PFSK-1 (cell line): ENCODE measurements around the gene RBM18.

Source experiments
- FOXP2 ChIP-seq: optimal IDR thresholded peaks from 2 replicates; pipeline ENCODE3; 2011; ENCODE audit warnings: borderline replicate concordance, control low read depth, inconsistent platforms; ENCODE audit not compliant: insufficient read depth; ENCODE audit errors: extremely low read length, extremely low read depth
- POLR2AphosphoS5 ChIP-seq: IDR thresholded peaks from 2 replicates; pipeline ENCODE4 v1.6.1; 2012; ENCODE audit warnings: low read depth, mild to moderate bottlenecking, control low read depth, low read length, moderate library complexity
- SIN3A ChIP-seq: IDR thresholded peaks from 2 replicates; pipeline ENCODE4 v1.6.1; 2012; ENCODE audit warnings: mild to moderate bottlenecking, low read length, moderate library complexity, borderline replicate concordance; ENCODE audit not compliant: insufficient read depth
- TAF1 ChIP-seq: IDR thresholded peaks from 2 replicates; pipeline ENCODE4 v1.6.1; 2012; ENCODE audit warnings: low read length, control low read depth, borderline replicate concordance; ENCODE audit not compliant: insufficient read depth
- TF ChIP-seq, protein P1 (sequence below), 2 experiments: IDR thresholded peaks; 2 replicates each; pipeline versions ENCODE4 v1.6.1 to v1.8.0; 2011 to 2012; ENCODE audit warnings: low read depth in 2 of 2, low read length in 2 of 2, control low read depth in 1 of 2, inconsistent platforms in 1 of 2, mild to moderate bottlenecking in 1 of 2, moderate library complexity in 1 of 2; ENCODE audit not compliant: insufficient read depth in 1 of 2

RBM18 gene

DNA sequence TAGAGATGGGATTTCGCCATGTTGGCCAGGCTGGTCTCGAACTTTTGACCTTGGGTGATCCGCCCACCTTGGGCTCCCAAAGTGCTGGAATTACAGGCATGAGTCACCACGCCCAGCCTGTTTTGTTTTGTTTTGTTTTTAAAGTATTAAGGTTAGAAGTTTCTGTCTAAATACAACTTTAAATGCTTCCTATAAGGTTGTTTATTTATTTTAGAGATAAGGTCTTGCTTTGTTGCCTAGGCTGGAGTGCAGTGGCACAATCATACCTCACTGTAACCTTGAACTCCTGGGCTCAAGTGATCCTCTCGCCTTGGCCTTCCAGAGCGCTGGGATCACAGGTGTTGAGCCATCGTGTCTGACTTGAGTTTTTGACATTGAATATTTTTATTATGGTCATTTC lies 11.5 kb upstream of the RBM18 start:
- TF ChIP-seq, protein P1, sequence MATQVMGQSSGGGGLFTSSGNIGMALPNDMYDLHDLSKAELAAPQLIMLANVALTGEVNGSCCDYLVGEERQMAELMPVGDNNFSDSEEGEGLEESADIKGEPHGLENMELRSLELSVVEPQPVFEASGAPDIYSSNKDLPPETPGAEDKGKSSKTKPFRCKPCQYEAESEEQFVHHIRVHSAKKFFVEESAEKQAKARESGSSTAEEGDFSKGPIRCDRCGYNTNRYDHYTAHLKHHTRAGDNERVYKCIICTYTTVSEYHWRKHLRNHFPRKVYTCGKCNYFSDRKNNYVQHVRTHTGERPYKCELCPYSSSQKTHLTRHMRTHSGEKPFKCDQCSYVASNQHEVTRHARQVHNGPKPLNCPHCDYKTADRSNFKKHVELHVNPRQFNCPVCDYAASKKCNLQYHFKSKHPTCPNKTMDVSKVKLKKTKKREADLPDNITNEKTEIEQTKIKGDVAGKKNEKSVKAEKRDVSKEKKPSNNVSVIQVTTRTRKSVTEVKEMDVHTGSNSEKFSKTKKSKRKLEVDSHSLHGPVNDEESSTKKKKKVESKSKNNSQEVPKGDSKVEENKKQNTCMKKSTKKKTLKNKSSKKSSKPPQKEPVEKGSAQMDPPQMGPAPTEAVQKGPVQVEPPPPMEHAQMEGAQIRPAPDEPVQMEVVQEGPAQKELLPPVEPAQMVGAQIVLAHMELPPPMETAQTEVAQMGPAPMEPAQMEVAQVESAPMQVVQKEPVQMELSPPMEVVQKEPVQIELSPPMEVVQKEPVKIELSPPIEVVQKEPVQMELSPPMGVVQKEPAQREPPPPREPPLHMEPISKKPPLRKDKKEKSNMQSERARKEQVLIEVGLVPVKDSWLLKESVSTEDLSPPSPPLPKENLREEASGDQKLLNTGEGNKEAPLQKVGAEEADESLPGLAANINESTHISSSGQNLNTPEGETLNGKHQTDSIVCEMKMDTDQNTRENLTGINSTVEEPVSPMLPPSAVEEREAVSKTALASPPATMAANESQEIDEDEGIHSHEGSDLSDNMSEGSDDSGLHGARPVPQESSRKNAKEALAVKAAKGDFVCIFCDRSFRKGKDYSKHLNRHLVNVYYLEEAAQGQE (IDR thresholded peaks at IDR 0.05; ENCODE audit: insufficient read depth in 1 of 2, low read depth in 2 of 2, low read length in 2 of 2): no peak
- no peak for TF ChIP-seq POLR2AphosphoS5
- no peak for TF ChIP-seq SIN3A
- no peak for TF ChIP-seq FOXP2
- no peak for TF ChIP-seq TAF1

DNA sequence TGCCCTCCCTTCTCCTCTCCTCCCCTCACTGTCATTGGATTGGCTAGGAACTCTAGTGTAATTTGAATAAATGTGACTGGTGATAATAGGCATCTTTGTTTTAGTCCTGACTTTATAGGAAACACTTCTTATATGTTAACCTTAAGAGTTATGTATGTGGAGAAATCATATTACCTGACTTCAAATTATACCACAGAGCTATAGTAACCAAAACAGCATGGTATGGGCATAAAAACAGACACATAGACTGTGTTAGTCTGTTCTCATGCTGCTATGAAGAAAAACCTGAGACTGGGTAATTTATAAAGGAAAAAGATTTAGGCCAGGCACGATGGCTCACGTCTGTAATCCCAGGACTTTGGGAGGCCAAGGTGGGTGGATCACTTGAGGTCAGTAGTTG lies 9.4 kb upstream of the RBM18 start:
- TF ChIP-seq SIN3A (no peak), POLR2AphosphoS5 (no peak), FOXP2 (no peak), TAF1 (no peak)
- TF ChIP-seq, protein P1 (IDR thresholded peaks at IDR 0.05; ENCODE audit: insufficient read depth in 1 of 2, low read depth in 2 of 2, low read length in 2 of 2): no peak

DNA sequence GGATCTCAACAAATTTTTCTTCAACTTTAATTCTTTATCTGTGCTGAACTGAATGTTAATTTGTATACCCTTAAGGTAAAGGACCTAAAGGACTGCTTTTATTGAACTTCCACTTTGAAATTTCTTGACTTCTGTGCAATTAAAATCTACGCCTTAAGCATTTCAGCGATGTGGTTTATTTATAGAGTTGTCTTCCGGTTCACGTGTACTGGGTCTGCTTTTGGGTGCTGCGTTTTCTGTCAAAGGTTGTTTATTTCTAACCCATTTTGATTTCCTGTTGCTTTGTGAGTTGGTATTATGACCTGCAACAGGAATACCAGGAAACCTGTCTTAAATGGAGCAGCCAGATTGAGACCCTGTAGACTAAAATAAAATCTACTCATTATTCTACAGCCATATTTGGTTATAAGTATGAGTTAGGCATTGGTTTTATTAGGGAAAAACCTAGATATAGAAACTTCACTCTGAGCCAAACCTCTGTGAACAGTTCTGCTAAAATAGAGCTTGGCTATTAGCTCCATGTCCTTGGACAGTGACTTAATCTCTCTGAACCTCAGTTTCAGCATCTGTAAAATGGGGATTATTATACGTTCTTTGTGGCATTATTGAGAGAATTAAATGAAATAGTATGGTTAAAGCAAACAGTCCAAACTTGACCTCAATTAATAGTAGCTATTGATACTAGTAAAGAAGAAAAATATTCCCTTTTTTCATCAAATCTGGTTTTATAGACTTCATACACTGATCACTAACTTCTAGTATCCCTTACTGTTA lies 3.6 kb upstream of the RBM18 start:
- TF ChIP-seq TAF1 (no peak), SIN3A (no peak), POLR2AphosphoS5 (no peak), FOXP2 (no peak)
- TF ChIP-seq, protein P1 (IDR thresholded peaks at IDR 0.05; ENCODE audit: insufficient read depth in 1 of 2, low read depth in 2 of 2, low read length in 2 of 2): no peak

DNA sequence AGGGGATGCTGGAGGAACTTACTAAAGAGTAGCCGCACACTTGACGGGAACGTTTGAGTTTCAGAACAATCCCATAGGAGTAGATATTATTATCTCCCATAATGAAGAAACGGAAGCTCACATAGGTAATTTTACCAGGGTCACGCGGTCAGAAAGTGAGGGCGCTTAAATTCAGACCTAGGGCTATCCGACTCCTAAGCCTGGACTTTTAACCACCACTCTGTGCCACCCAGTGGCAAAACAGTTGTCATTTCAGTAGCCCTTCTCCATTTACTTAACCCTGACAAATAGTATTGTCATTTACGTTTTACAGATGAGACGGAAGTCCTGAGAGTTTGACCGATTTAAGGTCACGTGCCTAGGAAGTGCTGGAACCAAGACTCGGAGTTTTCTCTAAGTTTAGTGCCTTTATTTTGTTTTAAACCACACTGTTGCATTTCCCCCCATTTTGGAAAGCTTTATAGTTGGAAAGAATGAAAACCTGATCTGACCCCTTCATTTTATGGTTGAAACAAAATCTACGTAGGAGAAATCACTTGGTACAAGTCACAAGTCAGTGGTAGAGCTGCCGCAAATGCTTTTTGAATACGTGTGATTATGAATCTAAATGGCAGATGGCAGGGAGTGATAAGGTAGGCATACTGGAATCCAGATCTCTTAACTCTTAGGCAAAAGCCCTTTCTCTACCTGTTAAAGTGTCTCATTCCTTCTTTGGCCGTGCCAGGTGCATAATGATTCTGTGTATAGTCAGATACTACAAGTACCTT lies 692 bp upstream of the RBM18 start:
- TF ChIP-seq SIN3A: no peak
- TF ChIP-seq, protein P1 (IDR thresholded peaks at IDR 0.05; ENCODE audit: insufficient read depth in 1 of 2, low read depth in 2 of 2, low read length in 2 of 2): no peak
- no peak for TF ChIP-seq POLR2AphosphoS5
- no peak for TF ChIP-seq TAF1
- TF ChIP-seq FOXP2: no peak
